Stimulated activated CD8-positive, alpha-beta memory T cell treated with anti-CD3 and anti-CD28 coated beads, Interleukin-15, amount 100 ng/mL, for 24 hours (primary cell): ENCODE results near the gene SLC39A1.
A peak's percentile ranks its signal among the peaks of the same experiment; 100 is the strongest.

Experiments used
- DNase-seq: peaks from one replicate; pipeline ENCODE4 v3.0.0-alpha.2; 2020; ENCODE audit warnings: low read depth

SLC39A1 gene

DNA sequence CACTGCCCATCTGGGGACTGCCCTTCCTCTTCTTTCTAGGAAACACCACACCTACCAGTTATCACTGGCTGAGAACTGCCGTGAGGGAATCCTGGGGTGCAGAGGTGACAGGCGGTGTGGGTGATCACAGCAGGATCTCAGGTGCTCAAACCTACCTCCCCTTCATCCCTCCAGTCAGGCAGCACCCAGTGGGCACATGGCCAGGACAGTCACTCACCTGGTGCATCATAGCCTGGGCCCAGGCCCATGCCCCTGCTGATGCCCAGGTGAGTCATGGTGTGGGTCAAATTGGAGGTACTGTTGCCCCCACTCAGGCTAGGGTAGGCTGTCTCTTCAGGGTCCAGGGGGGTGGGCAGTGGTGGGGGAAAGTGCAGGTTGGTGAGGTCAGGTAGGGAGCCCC, 11.5 kb downstream of the SLC39A1 start:
- no peak for DNase-seq

DNA sequence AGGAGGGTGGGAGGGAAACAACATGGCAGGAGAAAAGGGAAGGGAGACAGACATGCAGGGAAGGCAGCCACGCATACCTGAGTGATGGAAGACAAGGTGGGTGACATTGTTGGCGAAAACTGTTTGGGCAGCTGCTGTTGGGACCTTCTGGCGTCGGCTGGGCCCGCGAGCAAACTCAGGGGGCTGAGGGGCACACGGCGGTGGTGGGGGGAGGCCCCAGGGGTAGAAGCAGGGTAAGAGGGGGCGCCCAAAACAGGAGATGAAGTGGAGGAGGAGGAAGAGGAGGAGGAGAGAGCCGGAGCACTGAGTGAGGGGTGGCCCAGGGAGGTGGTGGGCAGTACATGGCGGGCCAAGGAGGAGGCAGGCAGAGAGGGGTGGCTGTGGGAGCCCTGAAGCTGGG, 12.2 kb downstream of the SLC39A1 start:
- no peak for DNase-seq

DNA sequence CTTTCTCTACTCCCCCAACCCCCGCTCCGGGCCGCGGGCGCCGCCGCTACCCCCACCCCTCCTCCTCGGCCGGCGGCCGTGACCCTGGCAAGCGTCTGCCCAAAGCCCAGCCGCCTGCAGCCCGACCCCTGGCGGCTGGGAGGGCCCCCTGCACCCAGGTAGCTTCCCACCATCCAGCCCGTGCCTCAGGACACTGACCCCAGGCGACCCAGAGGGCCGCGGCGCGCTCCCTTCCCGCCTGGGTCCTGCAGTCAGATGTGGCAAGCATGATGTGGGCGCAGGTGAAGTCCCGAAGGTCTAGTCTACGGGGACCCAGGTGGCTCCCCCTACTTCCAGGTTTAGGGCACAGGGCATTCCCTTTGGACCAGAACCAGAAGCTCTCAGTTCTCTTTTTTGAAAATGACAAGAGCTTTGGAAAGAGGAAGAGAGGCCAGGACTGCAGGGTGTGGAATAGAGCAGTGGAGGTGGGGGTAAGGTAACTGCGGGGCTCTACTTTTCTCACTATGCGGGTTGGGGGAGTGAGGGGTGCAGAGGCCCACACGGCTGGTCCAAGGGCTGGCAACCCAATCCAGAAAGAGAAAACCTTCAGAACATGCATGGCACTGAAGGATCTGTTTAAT, 16.6 kb downstream of the SLC39A1 start, which contains the start of gene DENND4B:
Gene DENND4B (minus strand): TSS at position 97 of the 620 bp plus-strand sequence. CDS start 2,344 bp downstream, outside the sequence.
- peak; percentile 66 for DNase-seq

DNA sequence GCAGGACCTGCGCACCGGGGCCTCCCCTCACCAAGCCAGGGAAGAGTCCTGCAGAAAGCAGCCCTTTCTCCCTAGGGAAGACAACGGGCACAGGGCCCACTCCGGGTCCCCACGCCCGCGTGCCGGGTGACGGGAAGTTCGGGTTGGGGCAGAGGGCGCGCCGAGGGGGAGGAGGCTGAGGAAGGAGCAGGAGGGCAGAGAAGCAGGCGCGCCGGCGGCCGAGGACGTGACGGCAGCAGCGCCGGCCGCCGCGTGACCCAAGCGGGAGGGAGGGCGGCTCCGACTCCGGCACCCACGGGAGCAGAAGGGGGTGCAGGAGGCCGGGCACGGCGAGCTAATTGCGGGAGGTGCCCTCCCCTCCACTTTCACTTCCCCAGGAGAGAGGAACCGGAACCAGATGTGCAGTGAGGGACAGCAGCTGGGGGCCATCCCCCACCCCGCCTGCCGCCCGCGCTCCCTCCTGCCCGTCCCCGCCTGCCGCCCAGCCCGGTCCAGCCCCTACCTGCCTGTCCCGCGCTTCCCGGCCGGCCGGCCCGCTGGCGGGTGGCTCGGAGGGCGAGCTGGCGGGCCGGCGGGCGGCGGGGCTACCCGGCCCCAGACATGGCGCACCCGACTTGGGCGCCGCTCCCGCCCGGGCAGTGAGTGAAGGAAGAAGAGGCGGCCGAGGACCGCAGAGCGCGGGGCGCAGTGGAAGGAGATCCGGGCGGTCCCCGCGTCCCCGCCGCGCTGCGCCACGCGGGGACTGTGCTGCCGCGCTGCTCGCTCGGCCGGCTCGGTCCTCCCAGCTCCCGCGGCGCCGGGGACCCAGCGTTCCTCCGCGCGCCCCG, 17.3 kb downstream of the SLC39A1 start:
- DNase-seq, result peak; percentile 44

DNA sequence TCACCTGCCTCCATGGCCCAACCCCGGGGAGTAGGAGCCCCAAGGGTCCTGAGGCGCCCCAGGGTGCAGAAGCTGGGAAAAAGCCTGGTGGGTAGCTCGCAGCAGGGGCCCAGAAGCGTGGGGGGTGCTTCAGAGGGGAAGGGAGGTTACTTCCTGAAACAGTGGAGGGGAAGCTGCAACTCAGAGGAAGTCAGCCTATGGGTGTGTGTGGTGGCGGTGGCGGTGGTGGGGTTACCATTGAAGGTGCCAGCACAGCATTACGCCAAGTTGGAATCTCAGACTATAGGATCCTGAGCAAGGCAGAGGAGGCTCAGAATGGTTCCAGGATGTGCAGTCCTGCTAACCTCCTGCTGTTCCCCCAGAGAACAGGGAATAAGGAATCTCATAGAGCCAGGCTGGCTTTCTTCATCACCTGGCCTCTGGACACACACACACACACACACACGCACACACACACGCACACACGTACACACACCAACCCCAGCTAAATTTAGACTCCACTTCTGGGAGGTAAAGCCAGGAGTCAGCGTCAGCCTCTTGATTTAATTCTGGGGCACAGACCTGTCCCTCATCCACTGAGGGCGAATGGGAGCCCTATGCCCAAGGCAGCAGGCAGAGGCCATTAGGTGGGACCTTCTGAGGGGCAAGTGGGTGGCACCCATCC, 18.1 kb downstream of the SLC39A1 start:
- DNase-seq, result peak; percentile 41

DNA sequence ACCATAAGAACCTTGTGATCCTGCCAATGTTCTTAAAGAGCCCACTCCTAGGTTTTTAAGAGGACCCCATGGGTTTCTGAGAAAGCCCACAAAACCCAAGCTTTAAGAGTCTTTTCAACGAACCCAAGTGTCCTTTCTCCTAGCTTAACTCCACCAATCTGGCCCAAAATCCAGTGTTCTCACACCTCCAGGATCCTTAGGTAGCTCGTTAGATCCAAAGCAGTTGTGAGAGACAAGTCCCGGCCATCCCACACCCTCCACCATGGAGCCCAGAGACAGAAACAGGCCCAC, 18.6 kb downstream of the SLC39A1 start:
- DNase-seq, result no peak

DNA sequence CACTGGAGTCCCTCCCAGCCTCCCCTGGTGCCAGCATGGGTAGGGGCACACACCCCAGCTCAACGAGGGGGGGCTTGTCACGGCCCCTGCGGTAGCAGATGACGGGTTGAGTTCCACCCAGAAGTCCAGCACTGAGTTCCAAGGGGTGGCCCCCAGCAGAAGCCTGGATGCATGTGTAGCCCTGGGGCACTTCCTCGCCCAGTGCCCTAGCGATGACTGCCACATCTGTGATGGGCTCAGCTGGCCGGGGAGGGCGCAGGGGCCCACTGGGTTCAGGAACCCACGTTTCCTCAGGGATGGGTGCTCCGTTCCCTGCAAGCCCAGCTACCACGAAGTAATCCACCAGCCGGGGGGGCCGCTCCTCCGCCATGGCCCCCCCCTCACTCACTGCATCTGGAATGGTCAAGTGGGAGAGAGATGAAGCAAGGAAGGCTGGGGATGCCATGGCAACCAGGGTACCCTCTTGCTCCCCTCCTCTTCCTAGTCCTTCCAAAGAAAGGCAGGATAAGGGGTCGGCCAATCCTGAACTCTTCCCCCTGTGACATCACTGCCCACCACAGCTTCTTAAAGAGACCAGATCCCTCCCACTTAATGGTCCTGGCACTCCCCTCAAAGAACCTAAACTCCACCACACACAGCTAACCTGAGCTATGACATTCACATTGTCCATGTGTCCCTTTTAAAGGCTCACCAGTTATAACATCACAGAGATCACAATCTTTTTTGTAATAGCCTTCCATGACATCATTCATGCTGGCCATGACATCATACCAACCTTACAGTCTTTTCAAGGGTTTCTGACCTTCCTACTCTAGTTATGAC, 19.1 kb downstream of the SLC39A1 start:
- no peak for DNase-seq

DNA sequence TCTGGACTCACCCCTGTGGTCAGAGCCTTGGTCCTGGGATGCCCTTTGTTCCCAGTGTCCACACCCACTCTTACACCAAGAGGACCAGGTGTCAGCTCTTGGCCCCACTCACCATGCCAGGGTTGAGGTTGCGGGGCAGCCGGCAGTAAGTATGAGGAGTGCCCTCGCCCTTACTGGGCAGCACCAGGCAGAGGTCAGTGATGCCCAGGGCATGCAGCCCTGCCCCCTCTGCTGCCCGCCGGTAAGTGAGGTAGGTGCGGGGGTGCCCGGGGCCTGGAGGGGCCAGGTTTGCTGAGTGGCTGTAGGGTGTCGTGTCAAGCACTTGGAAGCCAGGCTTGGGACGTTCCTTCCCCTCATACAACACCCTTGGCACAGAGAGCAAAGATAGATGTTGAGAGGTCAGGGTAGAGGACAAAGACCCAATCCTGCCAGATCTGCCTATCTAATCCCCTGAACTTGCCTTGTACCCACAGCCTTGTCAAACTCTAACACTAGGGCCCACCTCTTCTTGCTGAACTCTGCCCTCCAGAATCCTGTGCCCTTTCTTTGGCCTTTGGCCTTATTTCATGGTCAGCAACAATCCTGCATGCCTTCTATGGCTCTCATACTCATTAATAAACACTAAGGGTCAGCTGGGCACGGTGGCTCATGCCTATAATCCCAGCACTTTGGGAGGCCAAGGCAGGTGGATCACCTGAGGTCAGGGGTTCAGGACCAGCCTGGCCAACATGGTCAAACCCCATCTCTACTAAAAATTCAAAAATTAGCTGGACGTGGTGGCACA, 20.4 kb downstream of the SLC39A1 start:
- DNase-seq, result no peak

DNA sequence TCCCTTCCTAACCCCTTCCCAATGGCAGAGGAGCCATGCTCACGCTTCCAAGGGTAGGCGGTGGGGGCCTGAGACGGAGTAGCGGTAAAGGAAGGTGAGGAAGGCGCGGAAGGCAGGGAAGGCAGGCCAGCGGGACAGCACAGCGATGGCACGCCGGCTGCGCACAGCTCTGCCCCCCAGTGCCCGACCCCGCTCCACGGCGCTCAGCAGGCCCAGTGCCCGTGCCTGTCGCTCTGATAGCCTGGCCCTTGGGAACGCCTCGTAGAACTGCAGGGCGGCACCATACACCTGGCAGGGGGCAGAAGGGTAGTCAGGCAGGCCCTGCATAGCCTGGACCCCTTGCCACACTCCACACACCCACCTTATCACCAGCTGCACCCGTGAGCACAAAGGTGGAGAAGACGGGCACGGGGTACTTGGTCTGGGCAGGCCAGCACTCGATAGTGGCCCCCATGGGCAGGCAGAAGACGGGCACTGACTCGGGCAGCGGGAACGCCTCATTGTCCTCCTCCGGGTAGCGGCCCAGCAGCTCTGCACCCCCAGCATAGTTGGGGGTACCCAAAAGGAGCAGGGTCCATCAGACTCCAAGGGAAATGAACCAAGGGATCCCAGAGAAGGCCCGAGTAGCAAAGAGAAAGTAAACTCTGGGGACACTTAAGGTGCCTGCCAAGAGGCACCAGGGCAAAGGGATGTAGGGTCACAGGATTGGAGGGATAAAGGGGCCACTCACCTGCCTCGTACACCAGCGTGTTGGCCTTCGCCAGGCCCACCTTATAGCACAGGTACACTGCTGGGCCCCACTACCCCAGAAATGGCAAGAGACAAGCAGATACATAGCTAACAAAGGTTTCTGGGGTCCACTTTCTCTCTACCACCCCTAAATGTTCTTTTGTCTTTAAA, 21.3 kb downstream of the SLC39A1 start:
- no peak for DNase-seq

DNA sequence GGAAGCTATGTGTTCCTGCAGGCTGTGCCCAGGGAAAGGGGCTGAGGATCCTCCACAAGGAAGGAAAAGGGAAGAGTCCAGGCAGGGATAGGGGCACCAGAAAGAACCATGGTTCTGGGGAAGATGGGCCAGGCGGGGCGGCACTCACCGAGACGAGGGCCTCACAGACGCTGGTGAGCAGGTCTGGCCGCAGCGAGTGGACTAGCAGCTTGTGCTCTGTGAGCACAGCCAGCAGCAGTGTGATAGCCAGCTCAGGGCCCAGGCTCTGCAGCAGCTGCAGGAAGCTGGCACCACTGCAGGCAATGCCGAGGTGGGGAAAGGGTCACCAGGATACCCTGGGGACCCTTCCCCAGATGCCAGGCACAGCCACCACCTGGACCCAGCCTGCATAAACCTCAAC, 22.6 kb downstream of the SLC39A1 start:
- no peak for DNase-seq

DNA sequence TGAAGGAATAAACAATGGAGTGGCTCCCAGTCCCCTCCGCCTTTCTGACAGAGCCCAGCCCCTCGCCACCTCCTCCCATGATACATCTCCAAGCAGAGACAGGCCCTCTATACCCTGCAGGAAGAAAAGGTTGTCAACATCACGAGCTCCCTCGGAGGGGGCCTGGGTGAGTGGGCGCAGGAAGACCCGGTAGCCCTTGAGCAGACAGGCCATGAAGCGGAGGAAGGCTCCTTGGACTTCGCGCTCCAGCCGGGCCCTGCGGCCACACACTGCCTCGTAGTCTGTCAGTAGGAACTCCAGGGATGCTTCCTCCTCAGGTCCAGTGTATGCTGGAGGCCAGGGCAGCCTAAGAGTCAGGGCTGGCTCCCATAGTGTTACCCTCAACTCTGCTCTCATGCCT, 23.9 kb downstream of the SLC39A1 start:
- no peak for DNase-seq

DNA sequence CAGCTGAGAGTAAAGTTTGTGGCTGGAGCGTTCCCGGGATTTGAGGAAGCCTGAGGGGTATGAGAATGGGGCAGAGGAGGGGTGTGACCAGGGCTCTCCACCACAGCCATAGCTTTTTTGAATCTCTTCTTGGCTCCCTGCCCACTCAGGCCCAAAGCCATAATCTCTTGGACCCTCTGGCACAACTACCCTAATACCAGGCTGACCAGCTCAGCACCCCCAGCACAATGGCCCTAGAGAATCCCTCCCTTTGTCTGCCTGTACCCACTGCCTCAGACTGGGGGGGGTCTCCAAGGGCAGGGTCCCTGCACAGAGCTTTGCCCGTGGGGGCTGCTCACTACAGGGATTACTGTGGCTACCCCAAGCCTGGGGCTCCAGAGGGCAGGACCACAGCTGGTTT, 24.3 kb downstream of the SLC39A1 start:
- no peak for DNase-seq

DNA sequence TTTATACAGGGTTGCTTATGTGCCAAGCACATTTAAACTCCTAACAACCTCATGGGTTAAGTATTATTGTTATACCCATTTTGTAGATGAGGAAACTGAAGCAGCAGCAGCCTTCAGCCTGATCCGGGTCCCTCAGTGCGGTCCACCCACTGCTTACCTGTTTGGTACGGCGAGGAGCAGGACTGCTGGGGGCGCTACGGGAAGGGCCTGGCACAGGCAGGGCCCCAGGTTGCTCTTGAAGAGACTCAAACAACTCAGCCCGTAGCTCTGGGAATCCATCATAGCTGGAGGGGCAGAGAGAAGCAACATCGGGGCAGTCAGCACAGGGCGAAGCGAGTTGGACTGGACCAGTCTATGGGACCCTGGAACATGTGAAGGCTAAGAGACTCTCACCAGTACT, 26.0 kb downstream of the SLC39A1 start:
- no peak for DNase-seq

DNA sequence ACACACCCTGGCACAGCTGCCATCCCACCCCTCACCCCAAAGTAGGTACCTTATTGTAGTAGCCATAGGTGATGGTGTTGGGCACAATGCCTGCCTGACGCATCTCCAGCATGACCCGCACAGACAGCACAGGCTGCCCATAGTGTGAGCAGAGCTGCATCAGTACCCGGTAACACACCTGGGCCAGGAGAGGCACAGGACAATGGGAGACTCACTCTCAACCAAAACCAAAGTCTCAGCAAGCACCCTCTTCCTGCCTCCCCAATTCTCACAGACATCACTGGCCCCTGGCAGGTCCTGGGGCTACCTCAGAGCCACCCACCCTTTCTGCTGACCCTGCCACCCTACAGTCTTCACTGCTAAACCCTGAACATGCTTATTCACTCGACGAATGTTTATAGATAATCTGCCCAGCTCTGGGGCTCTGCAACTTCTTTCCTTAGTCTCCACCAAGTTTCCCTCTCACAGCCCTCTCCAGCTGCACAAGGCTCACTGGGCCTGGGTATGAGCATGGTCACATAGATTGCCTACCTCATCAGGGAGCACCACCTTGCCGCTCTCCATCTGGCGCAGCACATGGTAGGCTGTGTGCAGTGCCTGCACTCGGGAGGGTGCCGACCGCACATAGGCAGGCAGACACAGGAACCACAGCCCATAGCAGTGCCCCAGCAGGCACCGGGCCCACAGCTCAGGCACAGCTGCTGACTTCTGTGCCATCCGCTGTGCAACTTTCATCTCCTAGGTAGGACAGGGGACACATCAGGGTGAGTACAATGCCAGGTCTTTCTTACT, 27.1 kb downstream of the SLC39A1 start:
- no peak for DNase-seq

DNA sequence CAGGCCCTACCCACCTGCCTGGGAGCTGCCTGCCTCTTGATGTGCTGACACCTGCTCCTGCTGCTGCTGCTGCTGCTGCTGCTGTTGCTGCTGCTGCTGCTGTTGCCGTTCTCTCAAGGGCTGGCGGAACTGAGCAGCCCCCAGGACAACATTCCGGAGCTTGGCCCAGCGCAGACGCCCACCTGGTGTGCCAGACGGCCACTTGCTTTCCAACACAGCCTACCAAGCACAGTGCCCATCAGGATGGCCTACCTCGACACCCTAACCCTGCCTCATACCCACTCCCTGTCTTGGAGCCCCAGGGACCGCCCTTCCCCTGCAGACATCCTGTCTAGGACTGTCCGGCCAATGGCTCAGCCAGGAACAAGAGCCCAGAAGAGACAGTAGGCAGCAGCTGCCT, 28.6 kb downstream of the SLC39A1 start:
- no peak for DNase-seq

DNA sequence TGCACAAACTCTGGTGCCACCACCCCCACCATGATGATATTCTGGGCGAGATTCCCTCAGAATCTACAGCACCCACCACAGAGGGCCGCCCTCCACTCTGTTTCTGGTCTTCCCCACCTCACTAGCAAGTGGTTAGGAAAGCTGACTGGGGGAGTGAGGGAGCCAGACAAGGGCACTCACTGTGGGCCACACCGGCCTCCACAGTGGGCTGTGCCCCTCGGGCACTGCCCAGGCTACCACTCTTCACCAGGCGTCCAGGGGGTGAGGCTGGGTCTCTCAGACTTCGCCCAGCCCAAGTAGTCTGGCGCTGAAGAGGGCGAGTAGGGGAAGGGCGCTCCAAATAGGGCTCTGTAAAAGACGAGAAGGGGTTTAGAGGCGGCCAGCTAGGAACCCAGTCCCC, 29.4 kb downstream of the SLC39A1 start:
- no peak for DNase-seq

DNA sequence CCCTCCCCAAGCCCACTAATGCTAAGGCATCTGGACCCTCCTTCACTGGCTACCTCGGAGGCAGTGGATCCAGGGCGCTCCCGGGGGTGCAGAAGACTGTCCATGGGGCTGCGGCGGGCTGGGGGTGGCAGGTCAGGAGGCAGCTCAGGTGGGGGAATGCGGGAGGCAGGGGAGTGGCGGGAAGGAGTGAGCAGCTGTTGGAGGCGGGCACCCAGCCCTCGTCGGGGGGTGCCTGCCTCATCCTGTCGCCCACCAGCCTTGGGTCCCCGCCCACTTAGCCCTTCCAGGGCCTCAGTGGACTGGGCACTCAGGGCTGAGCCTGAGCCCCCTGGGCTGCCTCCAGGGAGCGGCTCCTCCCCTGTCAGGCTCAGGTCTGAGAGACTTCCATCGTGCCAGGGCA, 29.9 kb downstream of the SLC39A1 start:
- DNase-seq, result no peak

DNA sequence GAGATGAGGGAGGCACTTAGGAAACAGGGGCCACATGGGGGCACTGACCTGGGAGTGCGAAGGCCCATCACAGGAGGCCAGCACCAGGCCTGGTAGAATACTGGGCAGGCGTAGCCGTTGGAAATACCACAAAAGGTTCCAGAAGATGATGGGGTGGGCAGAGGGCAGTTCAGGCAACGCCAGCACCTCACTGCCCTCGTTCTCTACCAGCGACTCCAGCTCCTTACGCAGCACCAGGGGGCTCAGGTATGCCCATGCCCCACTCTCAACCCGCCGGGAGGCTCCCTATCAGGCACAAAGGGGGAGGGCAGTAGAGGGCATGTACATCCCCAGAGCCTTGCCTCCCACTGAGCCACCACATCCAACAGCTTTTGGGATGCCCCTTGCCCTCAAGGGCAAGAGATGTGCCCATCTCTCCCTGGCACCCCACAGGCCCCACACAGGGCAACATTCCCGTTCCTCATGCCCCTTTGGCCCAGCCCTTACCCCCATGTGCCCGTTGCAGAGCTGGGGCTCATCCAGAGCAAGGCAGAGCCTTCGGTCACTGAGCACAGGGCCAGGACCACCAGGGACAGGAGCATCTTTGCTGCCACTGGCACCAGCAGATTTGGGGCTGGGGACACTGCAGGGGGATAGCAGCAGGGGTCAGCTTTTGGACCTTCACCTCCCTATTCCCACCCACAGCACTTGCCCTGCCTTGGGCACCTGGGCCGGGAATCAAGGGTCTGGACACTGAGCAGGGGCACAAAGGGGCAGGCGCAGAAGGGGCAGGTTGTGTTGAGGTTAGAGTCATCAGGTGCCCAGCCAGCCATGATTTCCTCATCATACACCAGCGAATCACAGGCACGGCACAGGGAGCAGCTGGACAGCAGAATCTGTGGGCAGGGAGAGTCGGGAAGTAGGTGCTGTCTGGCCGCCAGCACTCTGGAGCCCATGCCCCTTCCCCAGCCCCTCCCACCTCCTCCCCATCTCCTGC, 30.9 kb downstream of the SLC39A1 start:
- DNase-seq, result no peak
